Left lung (tissue), 10 donors: ENCODE measurements around the gene NPDC1. TPM values are rescaled to one million over a fixed set of nuclear protein-coding genes. Genes with fewer than 3 reads are reported as not detected.
"Not testable (repeated sequence)": the region's sequence is repeated elsewhere in the genome, so short reads cannot be mapped to it uniquely, and the experiment has no call there.

Source experiments
- ATAC-seq: fragments of 200-7000 bp; cut with Tn5 transposase; one replicate; pipeline ENCODE4 v1.9.1; 2020; ENCODE audit warnings: moderate library complexity
- DNase-seq, 4 donors: peaks; one replicate each; pipeline ENCODE4 v3.0.0-alpha.2; 2013 to 2020
- H3K27ac ChIP-seq, 2 donors: fragments of 200-600 bp; sonication (generic) in 1 of 2; one replicate each; pipeline versions ENCODE4 v1.5.0 to v1.8.0; 2020 to 2021
- H3K27me3 ChIP-seq, 2 donors: fragments of 200-600 bp; sonication (generic) in 1 of 2; one replicate each; pipeline versions ENCODE4 v1.5.0 to v1.8.0; 2020 to 2021
- H3K36me3 ChIP-seq, 2 donors: fragments of 200-600 bp; sonication (generic) in 1 of 2; one replicate each; pipeline versions ENCODE4 v1.5.0 to v1.8.0; 2020 to 2021
- H3K4me1 ChIP-seq, 2 donors: fragments of 200-600 bp; one replicate each; pipeline ENCODE4 v1.8.0; 2021
- H3K4me3 ChIP-seq, 2 donors: fragments of 200-600 bp; sonication (generic) in 1 of 2; one replicate each; pipeline versions ENCODE4 v1.5.0 to v1.8.0; 2020 to 2021; ENCODE audit warnings: mild to moderate bottlenecking in 1 of 2
- H3K9me3 ChIP-seq, 2 donors: fragments of 200-600 bp; sonication (generic) in 1 of 2; one replicate each; pipeline versions ENCODE4 v1.5.0 to v1.8.0; 2020 to 2021
- CTCF ChIP-seq, 2 donors: fragments of 200-600 bp; sonication (generic) in 1 of 2; IDR thresholded peaks; one replicate each; pipeline versions ENCODE4 v1.5.0 to v1.8.0; 2021; ENCODE audit warnings: antibody characterized with exemption in 2 of 2
- intact Hi-C, 2 donors: fragments of 100-400 bp; cut with DNase I; formaldehyde crosslinking; loops; one replicate each; pipeline versions ENCODE4 v1.11.2 to v1.14.2; 2022
- polyA plus RNA-seq, 6 donors: library from polyadenylated mRNA; unstranded; fragments of 120-200 nt; gene quantifications; one replicate each; pipeline ENCODE4 v1.2.1, GENCODE V29; 2013; ENCODE audit not compliant: insufficient read length in 6 of 6
- total RNA-seq, 2 donors: library from RNA; stranded (reverse); fragmentation: NEBNext Ultra II Directional; extraction: Animal tissue kit (Norgen Biotek cat#: 25700); gene quantifications; one replicate each; pipeline ENCODE4 v1.2.1, GENCODE V29; 2021
- donor health status: DM: no; HTN: yes; CAD: no.
- donor health status: DM: no; HTN: no; CAD: no.

NPDC1 gene
- total and polyA plus RNA-seq, 8 donors: 24.4 to 105 (median 31.7) TPM

GRCh38 chr9:137063311-137064026, 17.5 kb upstream of the NPDC1 start:
- TF ChIP-seq CTCF (IDR thresholded peaks at IDR 0.05): no peak
- Histone ChIP-seq H3K27me3 (peaks cover 0 to 3% of the 10 kb centered on the region in 2 donors), H3K27ac (no peak overlapping the region), H3K4me3 (no peak overlapping the region), H3K4me1 (peaks cover 0 to 7% of the 10 kb centered on the region in 2 donors), H3K36me3 (no peaks in the 10 kb centered on the region), H3K9me3 (no peaks in the 10 kb centered on the region)
- intact Hi-C loops: loop anchor here in 1 of 2 donors (10.0 kb wide), 1 partner anchor 279 kb away; no protein-coding TSS in a partner anchor
- ATAC-seq: no peak
- no peak for DNase-seq

- not testable (repeated sequence) for ATAC-seq, DNase-seq
- intact Hi-C loops: loop anchor here in 1 of 2 donors (10.0 kb wide), 1 partner anchor 278 kb away; no protein-coding TSS in a partner anchor
Measured at GRCh38 chr9:137062798-137063197, 16.8 kb upstream of the NPDC1 start.

GRCh38 chr9:137062384-137062783, 16.4 kb upstream of the NPDC1 start:
- Histone ChIP-seq H3K9me3 (no peaks in the 10 kb centered on the region), H3K4me1 (peaks cover 0 to 7% of the 10 kb centered on the region in 2 donors), H3K27me3 (no peaks in the 10 kb centered on the region), H3K27ac (no peak overlapping the region), H3K36me3 (no peaks in the 10 kb centered on the region), H3K4me3 (no peak overlapping the region)
- intact Hi-C loops: loop anchor here in 1 of 2 donors (10.0 kb wide), 1 partner anchor 278 kb away; no protein-coding TSS in a partner anchor
- DNase-seq (no peak), ATAC-seq (no peak)
- TF ChIP-seq CTCF (IDR thresholded peaks at IDR 0.05): no peak

More at GRCh38 chr9:137062798-137063197, 16.8 kb upstream of the NPDC1 start:
- H3K9me3 ChIP-seq, H3K36me3 ChIP-seq, H3K4me1 ChIP-seq, H3K27ac ChIP-seq, H3K27me3 ChIP-seq, H3K4me3 ChIP-seq: not testable (repeated sequence)

GRCh38 chr9:137058521-137059234, 12.7 kb upstream of the NPDC1 start:
- Histone ChIP-seq H3K9me3 (no peaks in the 10 kb centered on the region), H3K36me3 (no peaks in the 10 kb centered on the region), H3K27ac (no peak overlapping the region), H3K4me1 (peaks cover 6 to 25% of the 10 kb centered on the region in 2 donors), H3K27me3 (peaks cover 1 to 22% of the 10 kb centered on the region in 2 donors), H3K4me3 (no peak overlapping the region)
- ATAC-seq (no peak), DNase-seq (no peak)
- intact Hi-C loops: no loop called here
- TF ChIP-seq CTCF (IDR thresholded peaks at IDR 0.05): no peak

- TF ChIP-seq CTCF (IDR thresholded peaks at IDR 0.05): no peak
- H3K4me1 ChIP-seq: peaks cover 9 to 35% of the 10 kb centered on the region in 2 donors
- H3K9me3 ChIP-seq: no peaks in the 10 kb centered on the region
- ATAC-seq (no peak), DNase-seq (no peak)
- no peak overlapping the region for H3K4me3 ChIP-seq
- no peak overlapping the region for H3K27ac ChIP-seq
- H3K27me3 ChIP-seq: peaks cover 13 to 34% of the 10 kb centered on the region in 2 donors
- no peaks in the 10 kb centered on the region for H3K36me3 ChIP-seq
- intact Hi-C loops: no loop called here
Measured at GRCh38 chr9:137057545-137057944, 11.6 kb upstream of the NPDC1 start.
